H9 (cell line): ENCODE measurements around the gene HDGFL3. TPM values are rescaled to one million over a fixed set of nuclear protein-coding genes. Genes with fewer than 3 reads are reported as not detected.

Experiments
- DNase-seq: peaks from one replicate; pipeline ENCODE4 v3.0.0-alpha.2; 2017
- H2AFZ ChIP-seq: one replicate; pipeline ENCODE4 v1.6.1; 2013; ENCODE audit warnings: mild to moderate bottlenecking, low read length, control low read depth, moderate library complexity
- H2AK5ac ChIP-seq: 2 replicates; pipeline ENCODE4 v1.6.1; 2013; ENCODE audit warnings: low read length, control low read depth, mixed read lengths; ENCODE audit not compliant: insufficient read length
- H2BK120ac ChIP-seq: one replicate; pipeline ENCODE4 v1.6.1; 2013; ENCODE audit warnings: low read depth, mild to moderate bottlenecking, low read length, control low read depth, inconsistent platforms; ENCODE audit not compliant: poor library complexity, severe bottlenecking
- H2BK12ac ChIP-seq: 2 replicates; pipeline ENCODE4 v1.6.1; 2013; ENCODE audit warnings: low read length, control low read depth, mixed read lengths, low read depth; ENCODE audit not compliant: insufficient read length
- H2BK15ac ChIP-seq: 2 replicates; pipeline ENCODE4 v1.6.1; 2013; ENCODE audit warnings: low read depth, low read length, control low read depth
- H2BK20ac ChIP-seq: one replicate; pipeline ENCODE4 v1.6.1; 2013; ENCODE audit warnings: low read depth, mild to moderate bottlenecking, low read length, control low read depth, inconsistent platforms; ENCODE audit not compliant: poor library complexity, severe bottlenecking
- H2BK5ac ChIP-seq: 2 replicates; pipeline ENCODE4 v1.6.1; 2013; ENCODE audit warnings: low read length, control low read depth, mixed read lengths; ENCODE audit not compliant: insufficient read length
- H3K14ac ChIP-seq: 2 replicates; pipeline ENCODE4 v1.6.1; 2013; ENCODE audit warnings: low read length, control low read depth; ENCODE audit not compliant: insufficient read depth
- H3K18ac ChIP-seq: 2 replicates; pipeline ENCODE4 v1.6.1; 2013; ENCODE audit warnings: low read depth, mild to moderate bottlenecking, mixed read lengths, low read length, control low read depth; ENCODE audit not compliant: insufficient read length
- H3K23ac ChIP-seq: 2 replicates; pipeline ENCODE4 v1.6.1; 2013; ENCODE audit warnings: low read length, control low read depth, mixed read lengths, low read depth; ENCODE audit not compliant: insufficient read length
- H3K23me2 ChIP-seq: 2 replicates; pipeline ENCODE4 v1.6.1; 2013; ENCODE audit warnings: low read depth, mild to moderate bottlenecking, mixed read lengths, low read length, control low read depth; ENCODE audit not compliant: insufficient read length, poor library complexity, severe bottlenecking
- H3K27ac ChIP-seq: 2 replicates; pipeline ENCODE4 v1.5.1; 2013; ENCODE audit warnings: low read length, control low read depth, mixed read lengths, low read depth; ENCODE audit not compliant: insufficient read length
- H3K27me3 ChIP-seq: 2 replicates; pipeline ENCODE4 v1.6.1; 2013; ENCODE audit warnings: low read length, control low read depth, inconsistent platforms; ENCODE audit not compliant: insufficient read depth
- H3K4ac ChIP-seq: 2 replicates; pipeline ENCODE4 v1.6.1; 2013; ENCODE audit warnings: low read depth, mild to moderate bottlenecking, control low read depth, inconsistent platforms, low read length, moderate library complexity
- H3K4me1 ChIP-seq: 2 replicates; pipeline ENCODE4 v1.6.1; 2013; ENCODE audit warnings: low read length, control low read depth, inconsistent platforms; ENCODE audit not compliant: insufficient read depth
- H3K4me2 ChIP-seq: 2 replicates; pipeline ENCODE4 v1.6.1; 2013; ENCODE audit warnings: low read length, control low read depth, mixed read lengths; ENCODE audit not compliant: insufficient read length, insufficient read depth
- H3K56ac ChIP-seq: 2 replicates; pipeline ENCODE4 v1.6.1; 2013; ENCODE audit warnings: low read depth, mild to moderate bottlenecking, mixed read lengths, low read length, control low read depth; ENCODE audit not compliant: insufficient read length
- H3K79me1 ChIP-seq: 2 replicates; pipeline ENCODE4 v1.6.1; 2013; ENCODE audit warnings: low read depth, mild to moderate bottlenecking, moderate library complexity, low read length, control low read depth, inconsistent platforms; ENCODE audit not compliant: insufficient read depth, poor library complexity, severe bottlenecking
- H3K79me2 ChIP-seq: 2 replicates; pipeline ENCODE4 v1.6.1; 2013; ENCODE audit warnings: low read length, control low read depth, inconsistent platforms; ENCODE audit not compliant: insufficient read depth
- H3K9ac ChIP-seq: 2 replicates; pipeline ENCODE4 v1.6.1; 2013; ENCODE audit warnings: low read length, control low read depth, mixed read lengths; ENCODE audit not compliant: insufficient read length; ENCODE audit errors: extremely low read depth
- H3K9me3 ChIP-seq: one replicate; pipeline ENCODE4 v1.6.1; 2013; ENCODE audit warnings: low read depth, low read length, inconsistent platforms; ENCODE audit not compliant: control insufficient read depth
- H3T11ph ChIP-seq: one replicate; pipeline ENCODE4 v1.6.1; 2013; ENCODE audit warnings: mild to moderate bottlenecking, low read length, control low read depth, inconsistent platforms
- H4K20me1 ChIP-seq: one replicate; pipeline ENCODE4 v1.6.1; 2013; ENCODE audit not compliant: control insufficient read depth, insufficient read length, insufficient read depth
- H4K5ac ChIP-seq: 2 replicates; pipeline ENCODE4 v1.6.1; 2013; ENCODE audit warnings: low read depth, mild to moderate bottlenecking, mixed read lengths, low read length, control low read depth; ENCODE audit not compliant: insufficient read length
- H4K8ac ChIP-seq: replicated peaks from 2 replicates; pipeline ENCODE4 v1.6.1; 2013; ENCODE audit warnings: low read length, control low read depth, mixed read lengths, low read depth; ENCODE audit not compliant: insufficient read length
- H4K91ac ChIP-seq: 2 replicates; pipeline ENCODE4 v1.6.1; 2013; ENCODE audit warnings: low read depth, mild to moderate bottlenecking, moderate library complexity, mixed read lengths, low read length, control low read depth; ENCODE audit not compliant: insufficient read length
- H3K27ac Mint-ChIP-seq, 3 experiments: 2 replicates in 2 of 3; 3 replicates in 1 of 3; pipeline ENCODE4 v1.8.0; 2020 to 2021; ENCODE audit warnings: mixed read lengths in 3 of 3, mild to moderate bottlenecking in 1 of 3, moderate library complexity in 1 of 3
- H3K27me3 Mint-ChIP-seq: 2 replicates; pipeline ENCODE4 v1.8.0; 2021; ENCODE audit warnings: low read depth, mild to moderate bottlenecking, moderate library complexity, mixed read lengths
- H3K36me3 Mint-ChIP-seq, 3 experiments: 2 replicates in 2 of 3; 3 replicates in 1 of 3; pipeline ENCODE4 v1.8.0; 2020 to 2021; ENCODE audit warnings: low read depth in 3 of 3, mixed read lengths in 3 of 3; ENCODE audit not compliant: insufficient read depth in 1 of 3
- H3K4me1 Mint-ChIP-seq, 2 experiments: 2 replicates each; pipeline ENCODE4 v1.8.0; 2020; ENCODE audit warnings: mixed read lengths in 2 of 2
- H3K4me3 Mint-ChIP-seq, 2 experiments: 2 replicates in 1 of 2; 3 replicates in 1 of 2; pipeline ENCODE4 v1.8.0; 2020 to 2021; ENCODE audit warnings: mild to moderate bottlenecking in 2 of 2, mixed read lengths in 2 of 2, moderate library complexity in 1 of 2
- H3K9me3 Mint-ChIP-seq, 2 experiments: 2 replicates in 1 of 2; 3 replicates in 1 of 2; pipeline ENCODE4 v1.8.0; 2020; ENCODE audit warnings: mild to moderate bottlenecking in 2 of 2, mixed read lengths in 2 of 2, moderate library complexity in 1 of 2
- WGBS: extraction: QIAGEN DNeasy Blood & Tissue Kit; methylation state at CpG from one replicate; pipeline ENCODE4 v1.1.7; 2013; ENCODE audit warnings: missing lambda C conversion rate, low lambda C conversion rate, mixed read lengths; ENCODE audit not compliant: insufficient read length; ENCODE audit errors: extremely low coverage; 5-methylcytosine and 5-hydroxymethylcytosine counted together
- total RNA-seq: library from RNA; stranded (reverse); gene quantifications from 2 replicates; pipeline ENCODE4 v1.2.1, GENCODE V29; 2021
- TF ChIP-seq, protein P1 (sequence below): fragments of 200-600 bp; sonication (generic); conservative IDR thresholded peaks from 3 replicates; pipeline ENCODE4 v1.8.0; 2021; ENCODE audit warnings: antibody characterized with exemption, mild to moderate bottlenecking

The HDGFL3 gene
- total RNA-seq, 1 experiment from 2014 or later = 120 TPM

DNA sequence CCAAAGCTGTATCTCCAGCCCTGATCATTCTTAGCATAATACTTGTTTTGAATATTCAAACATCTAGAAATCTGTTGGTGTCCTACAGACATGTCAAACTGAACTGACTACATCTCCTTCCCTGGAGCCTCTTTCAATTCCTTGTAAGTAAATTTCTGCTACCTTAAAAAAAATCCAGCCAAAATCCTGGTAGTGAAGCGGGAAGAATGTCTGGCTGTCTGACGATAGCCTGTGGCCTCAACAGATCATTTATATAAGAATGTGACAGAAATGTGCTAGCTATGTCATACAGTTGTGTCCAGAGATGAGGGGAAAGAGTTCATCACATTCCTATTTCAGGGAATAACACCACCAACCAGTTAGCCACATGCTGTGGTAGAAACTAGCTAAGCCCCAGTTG lies 118.7 kb downstream of the HDGFL3 start:
- TF ChIP-seq, protein P1, sequence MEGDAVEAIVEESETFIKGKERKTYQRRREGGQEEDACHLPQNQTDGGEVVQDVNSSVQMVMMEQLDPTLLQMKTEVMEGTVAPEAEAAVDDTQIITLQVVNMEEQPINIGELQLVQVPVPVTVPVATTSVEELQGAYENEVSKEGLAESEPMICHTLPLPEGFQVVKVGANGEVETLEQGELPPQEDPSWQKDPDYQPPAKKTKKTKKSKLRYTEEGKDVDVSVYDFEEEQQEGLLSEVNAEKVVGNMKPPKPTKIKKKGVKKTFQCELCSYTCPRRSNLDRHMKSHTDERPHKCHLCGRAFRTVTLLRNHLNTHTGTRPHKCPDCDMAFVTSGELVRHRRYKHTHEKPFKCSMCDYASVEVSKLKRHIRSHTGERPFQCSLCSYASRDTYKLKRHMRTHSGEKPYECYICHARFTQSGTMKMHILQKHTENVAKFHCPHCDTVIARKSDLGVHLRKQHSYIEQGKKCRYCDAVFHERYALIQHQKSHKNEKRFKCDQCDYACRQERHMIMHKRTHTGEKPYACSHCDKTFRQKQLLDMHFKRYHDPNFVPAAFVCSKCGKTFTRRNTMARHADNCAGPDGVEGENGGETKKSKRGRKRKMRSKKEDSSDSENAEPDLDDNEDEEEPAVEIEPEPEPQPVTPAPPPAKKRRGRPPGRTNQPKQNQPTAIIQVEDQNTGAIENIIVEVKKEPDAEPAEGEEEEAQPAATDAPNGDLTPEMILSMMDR = no peak
- H4K5ac ChIP-seq = no peak overlapping the region
- H2BK15ac ChIP-seq = no peak overlapping the region
- no peak overlapping the region for H2BK20ac ChIP-seq
- H3K79me1 ChIP-seq = no peaks in the 10 kb centered on the region
- Mint-ChIP-seq H3K9me3 (no peaks in the 10 kb centered on the region), H3K4me3 (no peak overlapping the region), H3K4me1 (no peaks in the 10 kb centered on the region), H3K36me3 (no peaks in the 10 kb centered on the region), H3K27me3 (peaks cover 3% of the 10 kb centered on the region), H3K27ac (no peak overlapping the region)
- H2AFZ ChIP-seq = no peak overlapping the region
- H3K9ac ChIP-seq = no peak overlapping the region
- H2BK5ac ChIP-seq = no peak overlapping the region
- H2BK12ac ChIP-seq = no peak overlapping the region
- no peak overlapping the region for H3K18ac ChIP-seq
- H3K79me2 ChIP-seq = no peaks in the 10 kb centered on the region
- H4K91ac ChIP-seq = no peak overlapping the region
- H3K14ac ChIP-seq = no peak overlapping the region
- no peak overlapping the region for H3K27ac ChIP-seq
- no peaks in the 10 kb centered on the region for H3K9me3 ChIP-seq
- no peak for DNase-seq
- H3K23me2 ChIP-seq = no peaks in the 10 kb centered on the region
- no peaks in the 10 kb centered on the region for H4K20me1 ChIP-seq
- no peak overlapping the region for H2AK5ac ChIP-seq
- H4K8ac ChIP-seq = no peak overlapping the region
- H3T11ph ChIP-seq = no peak overlapping the region
- H2BK120ac ChIP-seq = no peak overlapping the region
- H3K56ac ChIP-seq = no peak overlapping the region
- H3K4me1 ChIP-seq = no peaks in the 10 kb centered on the region; the same call in 1 of the 2 replicates
- WGBS = no CpG with 5 or more reads among the region's 2 CpGs
- no peak overlapping the region for H3K23ac ChIP-seq
- no peak overlapping the region for H3K4me2 ChIP-seq
- H3K4ac ChIP-seq = no peak overlapping the region
- no peaks in the 10 kb centered on the region for H3K27me3 ChIP-seq
